ENCODE data around the gene COL4A2.

The COL4A2 gene

GRCh38 chr13:110301606-110302553 lies 5.2 kb upstream of the COL4A2 start:
- in situ Hi-C loops (cut with MboI; ENCODE audit: low sequenced_read_pairs): no loop called here

GRCh38 chr13:110302997-110303396 lies 4.1 kb upstream of the COL4A2 start:
- Histone ChIP-seq H3K27me3 (ENCODE audit: low read depth) (peaks cover 14% of the 10 kb centered on the region; the same call in 1 of the 2 replicates), H3K36me3 (replicated peaks) (no peaks in the 10 kb centered on the region), H3K4me1 (no peaks in the 10 kb centered on the region), H3K4me3 (no peak overlapping the region), H3K9me3 (no peaks in the 10 kb centered on the region)
- in situ Hi-C loops (cut with MboI; ENCODE audit: low sequenced_read_pairs): no loop called here
- DNase-seq (ENCODE audit: low spot score in 2 of 2): no peak

More at GRCh38 chr13:110301606-110302553, 5.2 kb upstream of the COL4A2 start:
- H3K4me1 ChIP-seq: no peaks in the 10 kb centered on the region
- no peaks in the 10 kb centered on the region for H3K9me3 ChIP-seq
- no peaks in the 10 kb centered on the region for H3K36me3 ChIP-seq (replicated peaks)
- H3K27me3 ChIP-seq (ENCODE audit: low read depth): peaks cover 21% of the 10 kb centered on the region
- DNase-seq (ENCODE audit: low spot score in 2 of 2): no peak
- no peak overlapping the region for H3K4me3 ChIP-seq

- H3K4me3 ChIP-seq: no peak overlapping the region
- in situ Hi-C loops (cut with MboI; ENCODE audit: low sequenced_read_pairs): no loop called here
- no peaks in the 10 kb centered on the region for H3K4me1 ChIP-seq
- peaks cover 8% of the 10 kb centered on the region; the same call in 1 of the 2 replicates for H3K27me3 ChIP-seq (ENCODE audit: low read depth)
- H3K9me3 ChIP-seq: no peaks in the 10 kb centered on the region
- DNase-seq (ENCODE audit: low spot score in 2 of 2): no peak
- no peaks in the 10 kb centered on the region for H3K36me3 ChIP-seq (replicated peaks)
Observed at GRCh38 chr13:110303644-110304043, 3.4 kb upstream of the COL4A2 start.

GRCh38 chr13:110304256-110304655 lies 2.8 kb upstream of the COL4A2 start:
- Histone ChIP-seq H3K27me3 (ENCODE audit: low read depth) (peaks cover 2% of the 10 kb centered on the region; the same call in 1 of the 2 replicates), H3K4me1 (no peaks in the 10 kb centered on the region), H3K9me3 (no peaks in the 10 kb centered on the region), H3K4me3 (no peak overlapping the region), H3K36me3 (replicated peaks) (no peaks in the 10 kb centered on the region)
- in situ Hi-C loops (cut with MboI; ENCODE audit: low sequenced_read_pairs): no loop called here
- no peak for DNase-seq (ENCODE audit: low spot score in 2 of 2)

- no peaks in the 10 kb centered on the region for H3K36me3 ChIP-seq (replicated peaks)
- H3K27me3 ChIP-seq (ENCODE audit: low read depth): 0 out of 2 replicates have a peak, but pooled peaks cover 2% of the 10 kb centered on the region
- in situ Hi-C loops (cut with MboI; ENCODE audit: low sequenced_read_pairs): no loop called here
- no peaks in the 10 kb centered on the region for H3K4me1 ChIP-seq
- no peaks in the 10 kb centered on the region for H3K9me3 ChIP-seq
- no peak overlapping the region for H3K4me3 ChIP-seq
- no peak for DNase-seq (ENCODE audit: low spot score in 2 of 2)
Observed at GRCh38 chr13:110305001-110305400, 2.1 kb upstream of the COL4A2 start.

- no peak overlapping the region for H3K4me3 ChIP-seq
- no peaks in the 10 kb centered on the region for H3K9me3 ChIP-seq
- no peaks in the 10 kb centered on the region for H3K36me3 ChIP-seq (replicated peaks)
- in situ Hi-C loops (cut with MboI; ENCODE audit: low sequenced_read_pairs): no loop called here
- no peaks in the 10 kb centered on the region for H3K4me1 ChIP-seq
- DNase-seq (ENCODE audit: low spot score in 2 of 2): no peak
- 0 out of 2 replicates have a peak, but pooled peaks cover 2% of the 10 kb centered on the region for H3K27me3 ChIP-seq (ENCODE audit: low read depth)
Observed at GRCh38 chr13:110305544-110305943, 1.5 kb upstream of the COL4A2 start.

GRCh38 chr13:110305949-110306339 lies 1.1 kb upstream of the COL4A2 start:
- Histone ChIP-seq H3K4me1 (no peaks in the 10 kb centered on the region), H3K27me3 (ENCODE audit: low read depth) (0 out of 2 replicates have a peak, but pooled peaks cover 2% of the 10 kb centered on the region), H3K36me3 (replicated peaks) (no peaks in the 10 kb centered on the region), H3K9me3 (no peaks in the 10 kb centered on the region), H3K4me3 (no peak overlapping the region)
- DNase-seq (ENCODE audit: low spot score in 2 of 2): no peak
- in situ Hi-C loops (cut with MboI; ENCODE audit: low sequenced_read_pairs): no loop called here

- H3K9me3 ChIP-seq: no peaks in the 10 kb centered on the region
- no peak for DNase-seq (ENCODE audit: low spot score in 2 of 2)
- 0 out of 2 replicates have a peak, but pooled peaks cover 2% of the 10 kb centered on the region for H3K27me3 ChIP-seq (ENCODE audit: low read depth)
- no peaks in the 10 kb centered on the region for H3K36me3 ChIP-seq (replicated peaks)
- no peak overlapping the region for H3K4me3 ChIP-seq
- no peaks in the 10 kb centered on the region for H3K4me1 ChIP-seq
- in situ Hi-C loops (cut with MboI; ENCODE audit: low sequenced_read_pairs): no loop called here
Observed at GRCh38 chr13:110306340-110306959, 634 bp upstream of the COL4A2 start.

GRCh38 chr13:110307767-110308655 lies 927 bp downstream of the COL4A2 start:
- no peaks in the 10 kb centered on the region for H3K4me1 ChIP-seq
- no peaks in the 10 kb centered on the region for H3K36me3 ChIP-seq (replicated peaks)
- DNase-seq (ENCODE audit: low spot score in 2 of 2): peak in 1 of 2 experiments; percentile 9
- H3K4me3 ChIP-seq: no peak overlapping the region
- no peaks in the 10 kb centered on the region for H3K9me3 ChIP-seq
- no peaks in the 10 kb centered on the region for H3K27me3 ChIP-seq (ENCODE audit: low read depth)
- in situ Hi-C loops (cut with MboI; ENCODE audit: low sequenced_read_pairs): no loop called here

GRCh38 chr13:110308656-110309359 lies 1.7 kb downstream of the COL4A2 start:
- in situ Hi-C loops (cut with MboI; ENCODE audit: low sequenced_read_pairs): no loop called here
- H3K36me3 ChIP-seq (replicated peaks): no peaks in the 10 kb centered on the region
- no peaks in the 10 kb centered on the region for H3K27me3 ChIP-seq (ENCODE audit: low read depth)
- H3K9me3 ChIP-seq: no peaks in the 10 kb centered on the region
- DNase-seq (ENCODE audit: low spot score in 2 of 2): no peak
- H3K4me1 ChIP-seq: no peaks in the 10 kb centered on the region
- H3K4me3 ChIP-seq: no peak overlapping the region

GRCh38 chr13:110309661-110310524 lies 2.8 kb downstream of the COL4A2 start:
- Histone ChIP-seq H3K4me3 (no peak overlapping the region), H3K27me3 (ENCODE audit: low read depth) (no peaks in the 10 kb centered on the region), H3K36me3 (replicated peaks) (no peaks in the 10 kb centered on the region), H3K4me1 (no peaks in the 10 kb centered on the region), H3K9me3 (no peaks in the 10 kb centered on the region)
- DNase-seq (ENCODE audit: low spot score in 2 of 2): no peak
- in situ Hi-C loops (cut with MboI; ENCODE audit: low sequenced_read_pairs): no loop called here
